CD8-positive, alpha-beta memory T cell (primary cell): ENCODE data around the gene MDGA2. TPM values are rescaled to one million over a fixed set of nuclear protein-coding genes. Genes with fewer than 3 reads are reported as not detected.
"Not testable (repeated sequence)": the region's sequence is repeated elsewhere in the genome, so short reads cannot be mapped to it uniquely, and the experiment has no call there.

Experiments
- CTCF ChIA-PET: fragments of 350-600 bp; sonication (Branson Sonifier 250); formaldehyde crosslinking; loops from one replicate; lab custom pipeline; 2021; ENCODE audit warnings: antibody characterized with exemption; lab: Charles Lee
- POLR2A ChIA-PET: fragments of 350-600 bp; sonication (Branson Sonifier 250); formaldehyde crosslinking; loops from one replicate; lab custom pipeline; 2021; ENCODE audit warnings: antibody characterized with exemption; lab: Charles Lee
- DNase-seq, 5 donors: peaks; one replicate each; pipeline versions ENCODE4 v3.0.0 to v3.0.0-alpha.2; 2020 to 2022; ENCODE audit warnings: mixed read lengths in 1 of 5
- H3K27ac ChIP-seq: one replicate; pipeline ENCODE4 v1.7.0; 2013; ENCODE audit warnings: low read depth, mild to moderate bottlenecking, low read length, moderate library complexity
- H3K27me3 ChIP-seq: 2 replicates; pipeline ENCODE4 v1.7.0; 2013; ENCODE audit warnings: low read length, mild to moderate bottlenecking; ENCODE audit not compliant: insufficient read depth, poor library complexity, severe bottlenecking
- H3K36me3 ChIP-seq: 2 replicates; pipeline ENCODE4 v1.7.0; 2013; ENCODE audit warnings: mild to moderate bottlenecking, low read length, moderate library complexity; ENCODE audit not compliant: insufficient read depth
- H3K4me1 ChIP-seq: 2 replicates; pipeline ENCODE4 v1.7.0; 2013; ENCODE audit warnings: mild to moderate bottlenecking, low read length, moderate library complexity; ENCODE audit not compliant: insufficient read depth
- H3K4me3 ChIP-seq: 2 replicates; pipeline ENCODE4 v1.7.0; 2013; ENCODE audit warnings: mild to moderate bottlenecking, low read length
- H3K9me3 ChIP-seq: 2 replicates; pipeline ENCODE4 v1.7.0; 2013; ENCODE audit warnings: mild to moderate bottlenecking, low read length
- H3K27ac Mint-ChIP-seq, 8 donors: one replicate each; pipeline ENCODE4 v1.8.0; 2020 to 2021; ENCODE audit warnings: mixed read lengths in 8 of 8, mild to moderate bottlenecking in 6 of 8, inconsistent platforms in 3 of 8, moderate library complexity in 3 of 8
- H3K27me3 Mint-ChIP-seq, 2 donors: one replicate each; pipeline ENCODE4 v1.8.0; 2020 to 2021; ENCODE audit warnings: mixed read lengths in 2 of 2, mild to moderate bottlenecking in 1 of 2, moderate library complexity in 1 of 2
- H3K36me3 Mint-ChIP-seq, 3 donors: one replicate each; pipeline ENCODE4 v1.8.0; 2020 to 2021; ENCODE audit warnings: mixed read lengths in 3 of 3, inconsistent platforms in 1 of 3, mild to moderate bottlenecking in 1 of 3
- H3K4me1 Mint-ChIP-seq, 3 donors: one replicate each; pipeline ENCODE4 v1.8.0; 2020 to 2021; ENCODE audit warnings: mixed read lengths in 3 of 3, inconsistent platforms in 1 of 3, mild to moderate bottlenecking in 1 of 3
- H3K4me3 Mint-ChIP-seq, 7 donors: one replicate each; pipeline ENCODE4 v1.8.0; 2020 to 2021; ENCODE audit warnings: mixed read lengths in 7 of 7, mild to moderate bottlenecking in 6 of 7, moderate library complexity in 4 of 7, inconsistent platforms in 2 of 7
- H3K9me3 Mint-ChIP-seq, 5 donors: one replicate each; pipeline ENCODE4 v1.8.0; 2020 to 2022; ENCODE audit warnings: mixed read lengths in 5 of 5, mild to moderate bottlenecking in 3 of 5, moderate library complexity in 2 of 5, inconsistent platforms in 1 of 5
- polyA plus RNA-seq: library from polyadenylated mRNA; unstranded; fragments of 300-500 nt; fragmentation: Illumina TruSeq; gene quantifications from one replicate; pipeline ENCODE4 v1.2.3, GENCODE V29; 2021
- total RNA-seq, 2 experiments: library from RNA; stranded (reverse); gene quantifications; one replicate each; pipeline ENCODE4 v1.2.3, GENCODE V29; 2021

The MDGA2 gene
- total and polyA plus RNA-seq, 3 experiments from 2014 or later = not detected

DNA sequence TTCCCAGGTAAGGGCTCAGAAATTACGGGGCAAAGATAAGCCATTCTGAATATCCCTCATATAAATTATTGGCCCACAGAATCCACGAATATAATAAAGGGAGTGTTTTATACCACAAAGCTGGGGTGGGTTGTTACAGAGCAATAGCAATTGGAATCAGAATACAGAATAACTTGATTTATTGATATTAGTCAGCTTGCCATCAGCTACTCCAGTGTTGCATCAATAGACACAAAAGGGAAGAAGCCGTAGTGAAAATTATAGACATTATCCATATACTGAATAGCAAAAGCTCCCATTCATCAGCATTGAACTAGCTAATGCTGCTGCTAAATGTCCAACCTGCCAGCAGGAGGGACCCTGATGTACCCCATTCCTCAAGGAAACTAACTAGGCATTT, 18.3 kb downstream of the MDGA2 start:
- Histone ChIP-seq H3K27ac (no peak overlapping the region), H3K4me1 (no peaks in the 10 kb centered on the region), H3K4me3 (no peak overlapping the region), H3K27me3 (no peaks in the 10 kb centered on the region), H3K36me3 (no peaks in the 10 kb centered on the region), H3K9me3 (no peaks in the 10 kb centered on the region)
- POLR2A ChIA-PET = no interaction called here
- no peaks in the 10 kb centered on the region for H3K27me3 Mint-ChIP-seq
- no peak for DNase-seq
- CTCF ChIA-PET = no interaction called here
- no peak overlapping the region for H3K27ac Mint-ChIP-seq
- no peak overlapping the region for H3K4me3 Mint-ChIP-seq
- peaks cover 0 to 8% (median 2%) of the 10 kb centered on the region in 5 donors for H3K9me3 Mint-ChIP-seq
- no peaks in the 10 kb centered on the region for H3K4me1 Mint-ChIP-seq
- H3K36me3 Mint-ChIP-seq = no peaks in the 10 kb centered on the region

DNA sequence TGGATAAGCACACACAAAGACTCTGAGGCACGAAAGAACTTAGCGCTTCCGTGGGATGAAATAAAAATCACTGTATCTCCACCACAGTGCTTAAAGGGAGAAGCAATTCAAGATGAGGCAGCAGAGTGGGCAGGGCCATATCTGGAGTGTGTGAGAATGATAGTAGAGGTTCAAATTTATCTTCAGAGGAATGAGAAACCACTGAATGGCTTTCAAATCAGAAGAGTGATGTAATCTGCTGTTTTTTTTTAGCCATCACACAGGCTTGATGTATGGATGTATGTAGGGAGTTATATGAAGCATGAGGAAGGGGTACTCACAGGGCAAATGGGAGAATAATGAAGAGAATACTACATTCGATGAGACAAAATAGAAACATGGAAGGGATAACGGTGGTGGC, 24.1 kb downstream of the MDGA2 start:
- Histone ChIP-seq H3K36me3 (no peaks in the 10 kb centered on the region), H3K27me3 (no peaks in the 10 kb centered on the region), H3K4me1 (no peaks in the 10 kb centered on the region), H3K9me3 (no peaks in the 10 kb centered on the region), H3K4me3 (no peak overlapping the region), H3K27ac (no peak overlapping the region)
- Mint-ChIP-seq H3K9me3 (peaks cover 0 to 7% (median 0%) of the 10 kb centered on the region in 5 donors), H3K4me1 (no peaks in the 10 kb centered on the region), H3K36me3 (no peaks in the 10 kb centered on the region), H3K27me3 (no peaks in the 10 kb centered on the region), H3K4me3 (no peak overlapping the region), H3K27ac (no peak overlapping the region)
- POLR2A ChIA-PET = no interaction called here
- CTCF ChIA-PET = no interaction called here
- no peak for DNase-seq

DNA sequence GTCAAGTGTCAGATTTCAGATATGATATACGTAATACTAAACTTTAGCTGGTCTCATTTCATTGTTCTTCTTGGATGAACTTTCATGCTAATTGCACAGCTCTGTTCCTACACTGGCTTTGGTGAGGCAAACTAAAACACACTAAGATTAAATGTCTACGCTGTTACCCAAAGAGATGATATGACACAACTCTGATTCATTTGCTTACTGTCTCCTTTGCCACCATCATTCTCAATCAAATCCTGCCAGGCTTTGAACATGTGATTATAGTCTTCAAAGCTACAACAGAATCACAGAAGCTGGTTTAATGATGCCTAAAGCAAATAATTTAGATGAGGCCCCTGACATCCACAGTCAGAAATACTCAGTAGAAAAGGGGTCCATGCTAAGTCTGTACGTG, 37.7 kb downstream of the MDGA2 start:
- Mint-ChIP-seq H3K4me1 (no peaks in the 10 kb centered on the region), H3K36me3 (peaks cover 0 to 2% (median 0%) of the 10 kb centered on the region in 3 donors), H3K9me3 (peaks cover 2 to 16% (median 4%) of the 10 kb centered on the region in 5 donors), H3K4me3 (no peak overlapping the region), H3K27ac (no peak overlapping the region), H3K27me3 (no peaks in the 10 kb centered on the region)
- DNase-seq = no peak
- Histone ChIP-seq H3K4me3 (no peak overlapping the region), H3K27ac (no peak overlapping the region), H3K27me3 (no peaks in the 10 kb centered on the region), H3K9me3 (no peaks in the 10 kb centered on the region), H3K4me1 (no peaks in the 10 kb centered on the region), H3K36me3 (no peaks in the 10 kb centered on the region)
- POLR2A ChIA-PET = no interaction called here
- CTCF ChIA-PET = no interaction called here

DNA sequence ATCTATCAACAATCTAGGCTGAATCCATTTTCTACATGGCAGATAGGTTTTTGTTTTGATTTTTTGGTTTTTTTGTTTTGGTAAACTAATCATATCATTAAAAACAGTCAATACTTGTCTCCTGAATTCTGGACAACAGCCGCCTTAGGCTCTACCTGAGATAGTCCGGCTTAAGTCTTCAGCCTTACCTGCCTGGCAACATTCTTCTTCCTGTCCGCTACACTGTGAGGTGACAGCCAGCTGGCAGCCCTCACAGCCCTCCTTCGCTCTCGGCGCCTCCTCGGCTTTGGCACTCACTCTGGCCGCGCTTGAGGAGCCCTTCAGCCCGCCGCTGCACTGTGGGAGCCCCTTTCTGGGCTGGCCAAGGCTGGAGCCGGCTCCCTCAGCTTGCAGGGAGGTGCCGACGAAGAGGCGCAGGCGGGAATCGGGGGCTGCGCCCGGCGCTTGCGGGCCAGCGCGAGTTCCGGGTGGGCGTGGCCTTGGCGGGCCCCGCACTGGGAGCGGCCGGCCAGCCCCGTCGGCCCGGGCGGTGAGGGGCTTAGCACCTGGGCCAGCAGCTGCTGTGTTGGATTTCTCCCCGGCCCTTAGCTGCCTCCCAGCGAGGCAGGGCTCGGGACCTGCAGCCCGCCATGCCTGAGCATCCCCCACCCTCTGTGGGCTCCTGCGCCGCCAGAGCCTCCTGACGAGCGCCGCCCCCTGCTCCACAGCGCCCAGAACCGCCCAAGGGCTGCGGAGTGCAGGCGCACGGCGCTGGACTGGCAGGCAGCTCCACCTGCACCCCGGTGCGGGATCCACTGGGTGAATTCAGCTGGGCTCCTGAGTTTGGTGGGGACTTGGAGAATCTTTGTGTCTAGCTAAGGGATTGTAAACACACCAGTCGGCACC, 49.0 kb downstream of the MDGA2 start:
- Mint-ChIP-seq H3K27me3 (no peaks in the 10 kb centered on the region), H3K4me1 (no peaks in the 10 kb centered on the region), H3K9me3 (peaks cover 6 to 23% (median 13%) of the 10 kb centered on the region in 5 donors), H3K36me3 (no peaks in the 10 kb centered on the region), H3K4me3 (no peak overlapping the region), H3K27ac (no peak overlapping the region)
- H3K4me3 ChIP-seq = no peak overlapping the region
- H3K36me3 ChIP-seq = no peaks in the 10 kb centered on the region
- H3K27me3 ChIP-seq = no peaks in the 10 kb centered on the region
- H3K4me1 ChIP-seq = no peaks in the 10 kb centered on the region
- DNase-seq = no peak
- ChIA-PET CTCF (no interaction called here), POLR2A (no interaction called here)
- H3K27ac ChIP-seq = no peak overlapping the region
- H3K9me3 ChIP-seq = no peaks in the 10 kb centered on the region

DNA sequence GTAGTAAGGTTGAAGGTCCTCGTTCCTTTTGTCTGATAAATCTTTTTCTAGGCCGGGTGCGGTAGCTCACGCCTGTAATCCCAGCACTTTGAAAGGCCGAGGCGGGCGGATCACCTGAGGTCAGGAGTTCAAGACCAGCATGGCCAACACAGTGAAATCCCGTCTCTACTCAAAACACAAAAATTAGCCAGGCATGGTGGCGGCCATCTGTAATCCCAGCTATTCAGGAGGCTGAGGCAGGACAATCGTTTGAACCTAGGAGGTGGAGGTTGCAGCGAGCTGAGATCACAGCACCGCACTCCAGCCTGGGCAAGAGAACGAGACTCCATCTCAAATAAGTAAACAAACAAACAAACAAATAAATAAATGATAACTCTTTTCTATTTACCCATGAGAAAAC, 51.3 kb downstream of the MDGA2 start:
- H3K9me3 Mint-ChIP-seq = peaks cover 6 to 22% (median 9%) of the 10 kb centered on the region in 5 donors
- H3K27me3 Mint-ChIP-seq, CTCF ChIA-PET, H3K4me1 ChIP-seq, H3K9me3 ChIP-seq, H3K4me3 Mint-ChIP-seq, H3K27me3 ChIP-seq, H3K4me3 ChIP-seq, H3K4me1 Mint-ChIP-seq, H3K27ac Mint-ChIP-seq, DNase-seq, POLR2A ChIA-PET, H3K27ac ChIP-seq, H3K36me3 Mint-ChIP-seq, H3K36me3 ChIP-seq: not testable (repeated sequence)

DNA sequence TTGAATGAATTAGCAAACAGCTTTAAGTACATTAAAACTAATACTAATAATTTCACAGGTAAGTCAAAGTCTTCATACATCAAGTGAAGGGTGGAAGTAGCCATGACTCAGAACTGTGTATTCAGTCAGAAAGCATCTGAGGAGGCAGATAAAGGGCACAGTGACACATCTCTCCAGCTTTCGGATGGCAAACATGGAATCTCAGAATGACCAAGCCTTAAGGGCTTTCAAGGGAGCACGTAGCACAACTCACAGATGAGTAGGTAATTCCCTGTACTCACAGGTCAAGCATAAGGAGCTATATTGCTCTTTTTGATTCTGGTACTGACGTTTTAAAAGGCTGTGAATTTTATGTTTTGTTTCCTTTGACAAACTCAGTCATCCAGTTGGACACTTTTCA, 56.0 kb downstream of the MDGA2 start:
- Mint-ChIP-seq H3K4me3 (no peak overlapping the region), H3K9me3 (peaks cover 0 to 12% (median 5%) of the 10 kb centered on the region in 5 donors), H3K4me1 (no peaks in the 10 kb centered on the region), H3K27ac (no peak overlapping the region), H3K36me3 (no peaks in the 10 kb centered on the region), H3K27me3 (no peaks in the 10 kb centered on the region)
- no peak for DNase-seq
- ChIA-PET POLR2A (no interaction called here), CTCF (no interaction called here)
- Histone ChIP-seq H3K36me3 (no peaks in the 10 kb centered on the region), H3K27me3 (no peaks in the 10 kb centered on the region), H3K27ac (no peak overlapping the region), H3K4me3 (no peak overlapping the region), H3K4me1 (no peaks in the 10 kb centered on the region), H3K9me3 (no peaks in the 10 kb centered on the region)

DNA sequence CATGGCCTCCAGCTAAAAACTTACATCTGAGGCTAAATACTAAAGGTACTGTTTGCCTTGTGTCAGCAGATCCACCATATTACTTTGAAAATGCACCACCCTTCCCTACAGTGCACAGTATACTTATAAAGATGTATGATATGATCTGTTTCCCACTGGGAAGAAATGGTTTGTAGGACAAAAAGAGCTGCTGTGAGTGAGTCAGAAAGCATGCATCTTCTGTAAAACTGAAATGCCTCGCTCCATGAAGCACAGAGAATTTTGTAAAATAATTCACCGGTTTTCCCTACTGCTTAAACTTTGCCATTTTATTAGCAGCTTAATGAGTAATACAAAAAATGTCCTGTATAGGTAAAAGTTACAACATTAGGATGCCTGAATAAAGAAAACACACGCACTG, 68.8 kb downstream of the MDGA2 start:
- POLR2A ChIA-PET = no interaction called here
- H3K27me3 Mint-ChIP-seq = peaks cover 0 to 3% of the 10 kb centered on the region in 2 donors

DNA sequence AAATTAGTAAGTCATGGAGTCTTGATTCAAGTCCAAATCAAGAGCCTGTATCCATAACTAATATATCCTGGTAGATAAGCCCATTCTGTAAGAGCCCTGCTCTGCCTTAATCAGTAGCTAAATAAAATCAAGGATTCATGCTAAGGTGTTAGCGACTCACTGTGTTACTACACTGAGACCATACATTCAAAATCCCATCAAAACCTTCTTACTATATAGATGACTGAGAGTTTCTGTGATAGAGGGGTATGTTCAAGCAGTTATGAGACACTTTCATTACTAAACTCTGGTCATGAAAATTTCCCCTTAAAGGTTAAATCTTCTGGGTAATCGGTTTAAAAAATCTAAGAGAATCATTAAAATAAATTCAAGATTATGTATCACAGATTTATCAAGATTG, 78.5 kb downstream of the MDGA2 start:
- H3K4me3 Mint-ChIP-seq = no peak overlapping the region
- H3K9me3 Mint-ChIP-seq = peaks cover under 1 to 15% (median 5%) of the 10 kb centered on the region in 5 donors
- no peaks in the 10 kb centered on the region for H3K27me3 Mint-ChIP-seq
- no peaks in the 10 kb centered on the region for H3K4me1 Mint-ChIP-seq
- Histone ChIP-seq H3K4me1 (no peaks in the 10 kb centered on the region), H3K9me3 (no peaks in the 10 kb centered on the region), H3K27ac (no peak overlapping the region), H3K36me3 (no peaks in the 10 kb centered on the region), H3K27me3 (no peaks in the 10 kb centered on the region), H3K4me3 (no peak overlapping the region)
- ChIA-PET CTCF (no interaction called here), POLR2A (no interaction called here)
- no peak overlapping the region for H3K27ac Mint-ChIP-seq
- no peaks in the 10 kb centered on the region for H3K36me3 Mint-ChIP-seq
- no peak for DNase-seq

More for the DNA sequence above, 68.8 kb downstream of the MDGA2 start:
- CTCF ChIA-PET = no interaction called here
- Mint-ChIP-seq H3K9me3 (peaks cover 1 to 25% (median 10%) of the 10 kb centered on the region in 5 donors), H3K4me1 (no peaks in the 10 kb centered on the region), H3K27ac (no peak overlapping the region), H3K36me3 (no peaks in the 10 kb centered on the region), H3K4me3 (no peak overlapping the region)
- Histone ChIP-seq H3K27ac (no peak overlapping the region), H3K4me3 (no peak overlapping the region), H3K27me3 (no peaks in the 10 kb centered on the region), H3K9me3 (no peaks in the 10 kb centered on the region), H3K36me3 (no peaks in the 10 kb centered on the region), H3K4me1 (no peaks in the 10 kb centered on the region)
- no peak for DNase-seq
